Sigmoid colon (tissue), 7 donors: Measurements from ENCODE around the gene ZFYVE28. TPM values are rescaled to one million over a fixed set of nuclear protein-coding genes. Genes with fewer than 3 reads are reported as not detected.

ENCODE experiments used
- DNase-seq: peaks from one replicate; pipeline ENCODE4 v3.0.0-alpha.2; 2019
- H3K27ac ChIP-seq, 4 donors: fragments of 200-600 bp; sonication (generic); one replicate each; pipeline ENCODE4 v1.5.1; 2016 to 2019; ENCODE audit warnings: mild to moderate bottlenecking in 1 of 4
- H3K27me3 ChIP-seq, 3 donors: fragments of 200-600 bp; sonication (generic); one replicate each; pipeline ENCODE4 v1.5.1; 2019; ENCODE audit warnings: mild to moderate bottlenecking in 1 of 3
- H3K36me3 ChIP-seq, 4 donors: fragments of 200-600 bp; sonication (generic); one replicate each; pipeline ENCODE4 v1.5.1; 2016 to 2019
- H3K4me1 ChIP-seq, 4 donors: fragments of 200-600 bp; sonication (generic); one replicate each; pipeline ENCODE4 v1.5.1; 2017 to 2019
- H3K4me3 ChIP-seq, 4 donors: fragments of 200-600 bp; sonication (generic); one replicate each; pipeline ENCODE4 v1.5.1; 2017 to 2019; ENCODE audit warnings: mild to moderate bottlenecking in 2 of 4, moderate library complexity in 1 of 4
- H3K9me3 ChIP-seq, 4 donors: fragments of 200-600 bp in 3 of 4; sonication (generic) in 3 of 4; one replicate each; pipeline versions ENCODE4 v1.5.1 to v1.6.1; 2013 to 2019
- EP300 ChIP-seq, 4 donors: sonication (generic); formaldehyde crosslinking; IDR thresholded peaks; one replicate each; pipeline ENCODE4 v1.6.1; 2017; ENCODE audit warnings: antibody characterized with exemption in 4 of 4
- POLR2A ChIP-seq, 2 donors: fragments of 450-650 bp; IDR thresholded peaks; one replicate each; pipeline ENCODE4 v1.6.1; 2016; ENCODE audit warnings: antibody characterized with exemption in 2 of 2, mild to moderate bottlenecking in 2 of 2, moderate library complexity in 2 of 2
- POLR2AphosphoS5 ChIP-seq, 4 donors: sonication (generic); formaldehyde crosslinking; IDR thresholded peaks; one replicate each; pipeline ENCODE4 v1.6.1; 2017; ENCODE audit warnings: antibody characterized with exemption in 4 of 4
- WGBS, 2 donors: extraction: QIAGEN DNeasy Blood & Tissue Kit; methylation state at CpG; one replicate each; pipeline ENCODE4 v1.1.7; 2013; 5-methylcytosine and 5-hydroxymethylcytosine counted together
- intact Hi-C: fragments of 100-400 bp; cut with DNase I; formaldehyde crosslinking; loops from one replicate; pipeline ENCODE4 v1.15.1; 2023
- polyA plus RNA-seq, 3 donors: library from polyadenylated mRNA; stranded (reverse); fragments of 200-250 nt; gene quantifications; one replicate each; pipeline ENCODE4 v1.2.3, GENCODE V29; 2013
- total RNA-seq, 4 donors: library from RNA; depleted of rRNA; stranded (reverse); fragments of >200 nt; gene quantifications; one replicate each; pipeline ENCODE4 v1.1.0, GENCODE V29; 2016
- TF ChIP-seq, protein P1 (sequence below), 4 experiments: fragments of 450-650 bp in 3 of 4; fragments of 200-600 bp in 1 of 4; IDR thresholded peaks; one replicate each; pipeline ENCODE4 v1.5.1; 2016 to 2019; ENCODE audit warnings: antibody characterized with exemption in 4 of 4, mild to moderate bottlenecking in 3 of 4, moderate library complexity in 2 of 4
- donor health status: healthy with polysubstance abuse.
- donor health status: Bipolar disorder and iron deficiency.
- donor health status: healthy.

ZFYVE28 gene
- total and polyA plus RNA-seq, 7 donors = 3.1 to 24.1 (median 13.0) TPM

DNA sequence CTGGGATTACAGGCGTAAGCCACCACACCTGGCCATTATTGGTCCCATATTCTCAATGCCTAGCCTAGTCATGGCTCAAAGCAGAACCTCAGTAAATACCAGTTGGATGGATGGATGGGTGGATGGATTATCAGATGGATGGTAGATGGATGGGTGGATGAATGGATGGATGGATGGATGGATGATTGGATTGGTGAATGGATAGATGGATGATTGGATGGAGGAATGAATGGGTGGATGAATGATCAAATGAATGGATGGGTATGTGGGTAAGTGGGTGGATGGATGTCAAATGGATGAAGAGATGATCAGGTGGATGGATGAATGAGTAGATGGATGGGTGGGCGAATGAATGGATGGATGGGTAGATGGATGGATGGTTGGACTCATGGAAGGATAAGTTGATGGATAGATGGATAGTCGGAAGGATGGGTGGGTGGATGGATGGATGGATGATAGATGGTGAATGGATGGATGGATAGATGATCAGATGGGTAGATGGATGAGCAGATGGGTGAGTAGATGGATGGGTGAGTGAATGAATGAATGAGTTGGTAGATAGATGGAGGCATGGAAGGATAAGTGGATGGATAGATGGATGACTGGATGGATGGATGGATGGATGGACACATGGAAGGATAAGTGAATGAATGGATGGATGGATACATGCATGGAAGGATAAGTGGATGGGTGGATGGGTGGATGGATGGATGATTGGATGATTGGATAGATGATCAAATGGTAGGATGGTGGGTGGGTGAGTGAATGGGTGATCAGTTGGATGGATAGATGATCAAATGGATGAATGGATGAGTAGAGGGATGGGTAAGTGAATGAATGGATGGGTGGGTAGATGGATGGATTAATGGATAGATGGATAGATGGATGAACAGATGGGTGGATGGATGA is 28.5 kb upstream of the ZFYVE28 start:
- Histone ChIP-seq H3K36me3 (no peaks in the 10 kb centered on the region), H3K9me3 (no peaks in the 10 kb centered on the region), H3K27me3 (peaks cover 0 to under 1% (median 0%) of the 10 kb centered on the region in 3 donors), H3K27ac (no peak overlapping the region), H3K4me3 (no peak overlapping the region), H3K4me1 (no peaks in the 10 kb centered on the region)
- intact Hi-C loops = no loop called here
- no peak for DNase-seq
- no peak for TF ChIP-seq POLR2AphosphoS5 (IDR thresholded peaks at IDR 0.05)
- WGBS, 2 donors = 91 to 93% methylated on average over 3 of the region's 3 CpGs

DNA sequence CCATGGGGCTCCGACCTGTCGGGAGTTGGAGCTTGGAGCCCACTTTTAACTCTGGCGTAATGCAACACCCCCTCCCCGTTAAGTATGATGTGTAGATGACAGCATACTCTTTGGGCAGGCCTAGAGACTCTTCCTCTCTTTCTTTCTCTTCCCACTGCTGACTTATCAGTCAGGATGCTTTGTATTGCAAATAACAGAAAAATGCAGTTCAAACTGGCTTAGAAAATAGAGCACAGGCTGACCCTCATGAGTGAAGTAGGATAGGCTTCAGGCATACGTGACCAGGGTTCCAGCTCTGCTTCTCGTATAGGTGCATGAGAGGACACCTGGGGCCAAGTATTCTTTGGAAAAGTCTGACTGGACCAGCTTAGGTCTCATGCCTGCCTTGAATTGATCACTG is 27.1 kb upstream of the ZFYVE28 start:
- 94 to 95% methylated on average over 6 of the region's 6 CpGs for WGBS, 2 donors
- Histone ChIP-seq H3K27me3 (peaks cover 0 to 2% (median 0%) of the 10 kb centered on the region in 3 donors), H3K4me3 (no peak overlapping the region), H3K9me3 (no peaks in the 10 kb centered on the region), H3K36me3 (no peaks in the 10 kb centered on the region), H3K4me1 (no peaks in the 10 kb centered on the region), H3K27ac (no peak overlapping the region)
- DNase-seq = no peak
- no peak for TF ChIP-seq EP300 (IDR thresholded peaks at IDR 0.05)
- no peak for TF ChIP-seq POLR2AphosphoS5 (IDR thresholded peaks at IDR 0.05)
- TF ChIP-seq, protein P1, sequence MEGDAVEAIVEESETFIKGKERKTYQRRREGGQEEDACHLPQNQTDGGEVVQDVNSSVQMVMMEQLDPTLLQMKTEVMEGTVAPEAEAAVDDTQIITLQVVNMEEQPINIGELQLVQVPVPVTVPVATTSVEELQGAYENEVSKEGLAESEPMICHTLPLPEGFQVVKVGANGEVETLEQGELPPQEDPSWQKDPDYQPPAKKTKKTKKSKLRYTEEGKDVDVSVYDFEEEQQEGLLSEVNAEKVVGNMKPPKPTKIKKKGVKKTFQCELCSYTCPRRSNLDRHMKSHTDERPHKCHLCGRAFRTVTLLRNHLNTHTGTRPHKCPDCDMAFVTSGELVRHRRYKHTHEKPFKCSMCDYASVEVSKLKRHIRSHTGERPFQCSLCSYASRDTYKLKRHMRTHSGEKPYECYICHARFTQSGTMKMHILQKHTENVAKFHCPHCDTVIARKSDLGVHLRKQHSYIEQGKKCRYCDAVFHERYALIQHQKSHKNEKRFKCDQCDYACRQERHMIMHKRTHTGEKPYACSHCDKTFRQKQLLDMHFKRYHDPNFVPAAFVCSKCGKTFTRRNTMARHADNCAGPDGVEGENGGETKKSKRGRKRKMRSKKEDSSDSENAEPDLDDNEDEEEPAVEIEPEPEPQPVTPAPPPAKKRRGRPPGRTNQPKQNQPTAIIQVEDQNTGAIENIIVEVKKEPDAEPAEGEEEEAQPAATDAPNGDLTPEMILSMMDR (IDR thresholded peaks at IDR 0.05) = no peak
- TF ChIP-seq POLR2A (IDR thresholded peaks at IDR 0.05) = no peak
- intact Hi-C loops = no loop called here

DNA sequence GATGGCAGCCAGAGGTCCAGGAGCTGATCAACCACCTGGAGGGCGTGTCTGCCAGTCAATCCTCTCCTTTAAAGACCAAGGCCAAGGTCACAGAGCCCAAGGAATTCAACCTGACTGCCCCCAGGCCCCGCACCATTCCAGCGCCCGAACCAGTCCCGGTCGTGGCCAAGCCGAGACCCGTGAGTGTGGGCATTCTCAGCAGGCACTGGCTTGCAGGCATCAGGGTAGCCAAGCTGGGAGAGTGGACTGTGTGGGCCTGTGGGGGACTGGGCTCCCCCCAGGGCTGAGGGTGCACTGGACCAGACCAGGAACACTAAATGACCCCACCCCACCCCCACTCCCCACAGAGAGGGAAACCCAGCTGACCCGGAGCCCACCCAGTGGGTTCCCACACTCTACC is 26.7 kb upstream of the ZFYVE28 start:
- Histone ChIP-seq H3K4me3 (no peak overlapping the region), H3K27me3 (peaks cover 0 to 2% (median 0%) of the 10 kb centered on the region in 3 donors), H3K27ac (no peak overlapping the region), H3K36me3 (no peaks in the 10 kb centered on the region), H3K9me3 (no peaks in the 10 kb centered on the region), H3K4me1 (no peaks in the 10 kb centered on the region)
- 97% methylated on average over 9 of the region's 9 CpGs for WGBS, 2 donors
- TF ChIP-seq, protein P1 (IDR thresholded peaks at IDR 0.05) = no peak
- TF ChIP-seq POLR2A (IDR thresholded peaks at IDR 0.05) (no peak), POLR2AphosphoS5 (IDR thresholded peaks at IDR 0.05) (no peak), EP300 (IDR thresholded peaks at IDR 0.05) (no peak)
- intact Hi-C loops = no loop called here
- no peak for DNase-seq

DNA sequence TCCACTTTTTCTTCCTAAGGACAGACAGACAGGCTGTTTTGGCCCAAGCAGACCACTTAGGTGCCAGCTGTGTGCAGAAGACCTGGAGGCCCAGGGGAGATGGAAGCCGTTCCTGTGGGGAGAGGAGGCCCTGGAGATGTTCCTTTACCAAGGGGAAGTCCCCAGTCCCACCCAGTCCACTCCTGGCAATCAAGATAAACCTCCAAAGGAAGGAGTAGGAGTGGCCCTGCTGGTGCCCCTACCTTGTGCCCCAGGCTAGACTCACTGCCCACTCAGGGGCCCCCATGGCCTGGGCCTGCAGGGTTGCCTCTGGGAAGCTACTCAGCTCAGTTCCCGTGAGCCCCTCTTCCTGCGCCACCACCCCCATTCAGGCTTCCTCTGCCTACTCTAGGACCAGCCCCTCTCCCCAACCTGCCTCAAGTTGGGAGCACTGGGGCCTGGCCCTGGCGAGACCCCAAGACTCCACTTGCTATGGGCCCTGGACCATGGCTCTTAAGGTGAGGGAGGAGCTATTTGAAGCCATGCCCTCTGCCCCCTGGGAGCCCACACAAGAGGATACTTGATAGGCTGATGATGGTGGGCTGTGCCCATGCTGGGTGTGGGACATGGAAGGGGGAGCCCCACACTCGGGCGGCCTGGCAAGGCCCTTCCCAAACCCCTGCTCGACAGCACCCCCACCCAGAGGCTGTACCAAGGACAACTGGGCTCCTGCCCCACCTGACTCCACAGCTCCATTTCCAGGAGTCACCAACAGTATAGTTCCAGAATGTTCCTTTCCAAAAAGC is 25.7 kb upstream of the ZFYVE28 start:
- no peak overlapping the region for H3K27ac ChIP-seq
- intact Hi-C loops = no loop called here

DNA sequence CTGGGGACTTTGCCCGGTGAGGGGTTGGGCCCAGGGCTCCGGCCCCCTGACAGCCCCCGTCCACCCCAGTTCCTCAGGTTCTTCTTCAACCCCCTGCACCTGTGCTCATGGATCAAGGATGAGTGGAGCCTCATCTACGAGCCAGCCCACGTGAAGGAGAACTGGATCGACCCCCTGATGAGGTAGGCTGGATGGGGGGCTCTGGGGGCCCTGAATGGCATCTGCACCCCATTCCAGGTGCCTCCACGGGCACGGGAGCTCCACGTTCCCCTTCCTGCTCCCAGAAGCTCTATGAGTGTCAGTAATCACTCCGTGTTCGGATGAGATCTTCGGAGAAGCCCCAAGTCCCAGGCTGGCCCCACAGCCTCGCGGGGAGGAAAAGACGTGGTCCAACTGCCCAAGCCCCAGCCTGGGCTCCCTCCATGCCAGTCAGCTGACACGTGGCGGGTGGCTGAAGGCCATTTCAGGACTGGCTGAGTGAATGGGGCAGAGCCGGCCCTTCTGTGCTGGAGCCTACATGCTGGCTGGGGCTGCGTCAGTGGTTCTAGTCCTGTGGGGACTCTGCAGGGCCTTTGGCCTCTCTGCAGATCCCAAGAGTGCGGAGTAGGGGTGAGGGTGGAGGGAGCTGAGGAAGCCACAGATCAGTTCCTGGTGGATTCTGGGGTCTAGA is 24.8 kb upstream of the ZFYVE28 start:
- intact Hi-C loops = no loop called here
- WGBS, 2 donors = 82 to 88% methylated on average over 20 of the region's 20 CpGs
- Histone ChIP-seq H3K27me3 (peaks cover 0 to 2% (median 0%) of the 10 kb centered on the region in 3 donors), H3K36me3 (no peaks in the 10 kb centered on the region), H3K27ac (no peak overlapping the region), H3K9me3 (no peaks in the 10 kb centered on the region), H3K4me1 (no peaks in the 10 kb centered on the region), H3K4me3 (no peak overlapping the region)
- no peak for DNase-seq
- TF ChIP-seq POLR2AphosphoS5 (IDR thresholded peaks at IDR 0.05) (no peak), EP300 (IDR thresholded peaks at IDR 0.05) (no peak), POLR2A (IDR thresholded peaks at IDR 0.05) (no peak)
- TF ChIP-seq, protein P1 (IDR thresholded peaks at IDR 0.05) = no peak

More for the DNA sequence above, 25.7 kb upstream of the ZFYVE28 start:
- TF ChIP-seq EP300 (IDR thresholded peaks at IDR 0.05) = no peak
- TF ChIP-seq POLR2A (IDR thresholded peaks at IDR 0.05) = no peak
- no peak for TF ChIP-seq POLR2AphosphoS5 (IDR thresholded peaks at IDR 0.05)
- H3K4me3 ChIP-seq = no peak overlapping the region
- H3K9me3 ChIP-seq = no peaks in the 10 kb centered on the region
- DNase-seq = no peak
- peaks cover 0 to 2% (median 0%) of the 10 kb centered on the region in 3 donors for H3K27me3 ChIP-seq
- H3K4me1 ChIP-seq = no peaks in the 10 kb centered on the region
- WGBS, 2 donors = 89 to 90% methylated on average over 7 of the region's 7 CpGs
- H3K36me3 ChIP-seq = no peaks in the 10 kb centered on the region
